Left ventricle myocardium superior (tissue), 1 donor: ENCODE data around the gene BRAT1. TPM values are rescaled to one million over a fixed set of nuclear protein-coding genes. Genes with fewer than 3 reads are reported as not detected.

ENCODE experiments used
- ATAC-seq: fragments of 200-7000 bp; cut with Tn5 transposase; one replicate; pipeline ENCODE4 v1.9.1; 2020; ENCODE audit warnings: mild to moderate bottlenecking, moderate library complexity
- DNase-seq: peaks from one replicate; pipeline ENCODE4 v3.0.0-alpha.2; 2020
- intact Hi-C: fragments of 100-400 bp; cut with micrococcal nuclease; formaldehyde crosslinking; loops from one replicate; pipeline ENCODE4 v1.11.0; 2022
- total RNA-seq: library from RNA; stranded (reverse); fragmentation: NEBNext Ultra II Directional; extraction: Animal tissue kit (Norgen Biotek cat#: 25700); gene quantifications from one replicate; pipeline ENCODE4 v1.2.1, GENCODE V29; 2021
- donor health status: DM: no; HTN: yes; CAD: no; lungs with severe emphysema.

BRAT1 gene
- total RNA-seq, 1 donor from 2014 or later: 16.5 TPM

DNA sequence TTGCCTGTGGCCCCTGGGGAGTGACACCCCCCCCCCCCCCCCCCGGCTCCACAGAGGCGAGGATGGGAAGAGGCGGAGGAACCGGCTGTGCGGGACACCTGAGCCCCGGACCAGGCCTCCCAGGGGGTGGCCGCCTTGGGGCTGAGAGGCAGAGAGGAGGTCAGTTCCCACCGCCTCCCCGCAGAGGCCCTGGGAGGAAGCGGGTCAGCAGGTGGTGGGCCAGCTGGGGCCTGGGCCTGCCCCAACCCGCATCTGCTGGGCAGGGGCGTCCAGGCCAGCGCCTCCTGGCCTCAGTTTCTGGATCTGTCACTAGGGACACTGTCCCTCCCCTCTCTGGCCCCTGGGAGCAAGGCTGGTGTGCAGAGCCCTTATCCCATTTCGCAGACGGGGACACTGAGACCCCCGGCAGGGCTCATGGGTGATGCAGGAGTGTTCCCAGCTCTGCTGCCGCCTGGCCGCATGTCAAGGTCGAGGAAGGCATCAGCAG is 50.4 kb downstream of the BRAT1 start:
- ATAC-seq (no peak), DNase-seq (no peak)
- intact Hi-C loops: no loop called here

DNA sequence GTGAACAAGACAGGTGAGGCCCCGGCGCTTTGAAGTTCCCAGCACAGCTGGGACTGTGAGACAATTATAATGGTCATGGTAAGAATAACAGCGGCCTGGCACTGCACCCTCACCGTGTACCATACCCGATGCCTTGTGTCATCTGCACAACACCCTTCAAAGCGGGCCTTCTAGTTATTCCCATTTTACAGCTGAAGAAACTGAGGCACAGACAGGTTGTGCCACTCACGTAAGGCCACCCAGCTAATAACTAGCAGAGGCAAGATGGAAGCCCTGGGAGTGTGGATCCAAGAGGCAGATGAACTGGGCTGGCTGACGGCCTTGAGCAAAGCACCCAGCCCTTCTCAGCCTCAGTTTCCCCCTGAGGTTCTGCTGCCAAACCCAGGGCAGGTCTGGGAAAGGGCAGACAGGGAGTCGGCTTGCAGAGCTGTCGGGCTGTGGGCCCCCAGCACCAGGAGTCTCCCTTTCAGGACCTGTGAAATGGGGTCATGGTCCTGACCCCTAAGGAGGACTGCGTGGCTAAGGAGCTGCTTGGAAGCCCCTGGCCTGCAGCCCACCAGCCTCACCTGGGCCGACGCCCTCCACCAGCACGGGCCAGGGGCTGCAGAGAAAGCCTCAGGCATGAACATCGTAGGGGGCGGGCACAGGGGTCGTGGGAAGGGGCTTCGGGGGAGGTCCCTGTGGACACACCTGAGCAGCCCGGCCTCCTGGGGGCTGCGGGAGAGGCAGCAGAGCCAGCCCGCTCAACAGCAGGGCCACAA is 51.0 kb downstream of the BRAT1 start:
- intact Hi-C loops: no loop called here
- DNase-seq: no peak
- ATAC-seq: no peak

DNA sequence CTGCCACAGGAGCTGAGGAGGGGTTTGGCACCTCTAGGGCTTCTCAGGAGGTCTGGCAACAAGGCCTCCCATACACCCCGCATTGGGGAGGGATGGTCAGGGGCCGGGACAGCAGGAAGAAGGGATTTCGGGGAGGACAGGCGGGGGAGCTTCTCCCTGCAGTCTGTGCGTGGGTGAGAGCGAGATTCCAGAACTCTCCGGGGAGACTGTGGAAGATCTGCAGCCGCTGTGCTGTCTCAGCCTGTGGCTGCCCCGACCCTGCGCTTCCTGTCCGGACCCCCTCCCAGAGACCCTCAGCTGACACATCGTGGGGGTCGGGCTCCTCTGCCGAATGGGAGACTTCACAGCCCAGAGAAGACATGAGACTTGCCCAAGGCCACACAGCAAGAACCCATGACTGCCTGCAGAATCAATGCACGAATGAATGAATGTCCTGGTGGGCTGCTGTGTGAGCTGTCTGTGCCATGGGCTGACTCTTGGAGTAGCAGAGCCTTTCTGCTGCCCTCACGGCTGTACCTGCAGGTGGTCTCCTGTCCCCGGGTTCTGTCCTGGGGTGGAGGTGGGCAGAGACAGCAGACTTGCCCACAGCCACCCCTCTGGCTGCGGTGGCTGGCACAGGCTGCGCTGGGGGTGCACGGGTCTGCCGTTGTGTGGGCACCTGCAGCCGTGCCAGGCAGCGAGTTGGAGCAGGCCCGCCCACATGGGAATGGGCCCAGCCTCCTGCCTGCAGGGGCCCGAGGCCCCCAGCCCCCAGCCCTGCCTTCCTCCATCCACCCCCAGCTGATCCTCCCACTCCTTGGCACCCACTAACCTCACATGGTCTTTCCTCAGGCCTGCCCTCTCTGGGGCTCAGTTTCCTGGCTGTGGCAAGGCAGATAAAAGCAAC is 52.0 kb downstream of the BRAT1 start:
- intact Hi-C loops: no loop called here
- DNase-seq (no peak), ATAC-seq (no peak)

- DNase-seq (no peak), ATAC-seq (no peak)
- intact Hi-C loops: no loop called here
These were observed 52.7 kb downstream of the BRAT1 start for GRCh38 chr7:2502647-2502966.

DNA sequence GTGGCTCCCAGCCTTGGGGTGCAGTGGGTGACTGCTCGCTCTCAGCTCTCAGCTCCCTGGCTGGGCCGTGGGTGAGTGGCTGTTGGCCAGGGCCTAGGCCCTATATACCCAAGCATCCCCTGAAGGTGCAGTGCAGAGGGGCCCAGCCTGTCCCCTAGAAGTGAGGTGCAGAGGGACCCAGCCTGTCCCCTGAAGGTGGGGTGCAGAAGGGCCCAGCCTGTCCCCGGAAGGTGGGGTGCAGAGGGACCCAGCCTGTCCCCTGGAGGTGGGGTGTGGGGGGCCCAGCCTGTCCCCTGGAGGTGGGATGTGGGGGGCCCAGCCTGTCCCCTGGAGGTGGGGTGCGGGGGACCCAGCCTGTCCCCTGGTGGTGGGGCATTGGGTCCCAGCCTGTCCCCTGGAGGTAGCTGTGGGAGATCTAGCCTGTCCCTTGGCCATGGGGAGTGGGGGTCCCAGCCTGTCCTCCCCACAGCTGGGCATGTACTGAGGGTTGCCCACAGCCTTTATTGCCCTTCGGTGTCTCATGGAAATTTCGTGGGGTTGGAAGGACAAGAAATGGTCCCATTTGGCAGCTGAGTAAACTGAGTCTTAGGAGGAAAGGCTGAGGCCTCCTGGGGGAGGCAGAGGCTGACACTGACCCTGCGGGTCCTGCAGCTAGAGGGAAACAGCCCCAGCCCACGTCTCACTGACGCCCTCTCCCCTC is 53.2 kb downstream of the BRAT1 start:
- DNase-seq (no peak), ATAC-seq (no peak)
- intact Hi-C loops: no loop called here

DNA sequence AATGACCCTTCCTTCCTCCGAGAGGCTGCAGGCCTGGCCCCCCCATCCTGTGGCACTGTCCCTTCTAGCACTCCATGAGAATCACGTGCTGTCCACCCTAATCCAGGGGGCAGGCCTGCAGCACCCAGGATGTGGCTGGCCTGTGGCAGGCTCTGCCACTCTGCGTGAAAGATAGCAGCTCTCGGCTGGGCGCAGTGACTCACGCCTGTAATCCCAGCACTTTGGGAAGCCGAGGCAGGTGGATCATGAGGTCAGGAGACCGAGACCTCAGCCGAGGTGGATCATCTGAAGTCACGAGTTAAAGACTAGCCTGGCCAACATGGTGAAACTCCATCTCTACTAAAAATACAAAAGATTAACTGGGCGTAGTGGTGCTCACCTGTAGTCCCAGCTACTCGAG is 54.6 kb downstream of the BRAT1 start:
- DNase-seq: no peak
- ATAC-seq: no peak
- intact Hi-C loops: no loop called here

DNA sequence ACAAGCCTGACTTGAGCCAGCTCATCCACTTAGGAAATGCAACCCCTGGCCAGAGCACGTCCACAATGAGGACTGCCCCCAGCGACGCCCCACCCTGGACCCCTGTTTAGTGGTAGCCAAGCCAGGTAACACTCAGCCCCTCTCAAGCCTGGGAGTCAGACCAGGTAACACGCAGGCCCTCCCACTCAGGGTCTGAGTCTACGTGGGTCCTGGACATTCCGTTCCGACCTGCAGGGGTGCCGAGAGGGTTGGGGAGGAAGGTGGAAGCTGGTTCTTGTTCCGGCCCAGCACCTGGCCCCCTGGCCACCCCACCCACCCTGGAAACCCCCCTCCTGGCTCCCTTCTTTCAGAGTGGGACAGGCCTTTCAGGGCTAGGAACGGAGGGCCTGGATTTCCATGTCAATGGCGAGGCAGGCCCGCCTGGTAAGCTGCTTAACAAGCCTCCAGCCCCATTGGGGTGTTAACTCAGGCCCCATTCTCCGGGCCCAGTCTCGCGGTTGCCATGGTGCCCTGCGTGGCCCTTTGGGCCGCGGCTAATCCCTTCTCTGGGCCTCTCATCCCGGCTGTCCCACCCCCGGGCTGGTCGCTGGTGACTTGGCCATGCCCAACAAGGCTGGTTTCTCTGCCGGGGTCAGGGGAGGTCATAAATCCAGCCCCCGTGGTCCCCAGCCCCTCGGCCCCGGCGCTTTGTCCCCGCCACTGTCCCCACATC is 55.4 kb downstream of the BRAT1 start:
- intact Hi-C loops: no loop called here
- DNase-seq: no peak
- ATAC-seq: no peak

- DNase-seq (no peak), ATAC-seq (no peak)
- intact Hi-C loops: no loop called here
These were observed 56.1 kb downstream of the BRAT1 start for GRCh38 chr7:2499181-2499580.

DNA sequence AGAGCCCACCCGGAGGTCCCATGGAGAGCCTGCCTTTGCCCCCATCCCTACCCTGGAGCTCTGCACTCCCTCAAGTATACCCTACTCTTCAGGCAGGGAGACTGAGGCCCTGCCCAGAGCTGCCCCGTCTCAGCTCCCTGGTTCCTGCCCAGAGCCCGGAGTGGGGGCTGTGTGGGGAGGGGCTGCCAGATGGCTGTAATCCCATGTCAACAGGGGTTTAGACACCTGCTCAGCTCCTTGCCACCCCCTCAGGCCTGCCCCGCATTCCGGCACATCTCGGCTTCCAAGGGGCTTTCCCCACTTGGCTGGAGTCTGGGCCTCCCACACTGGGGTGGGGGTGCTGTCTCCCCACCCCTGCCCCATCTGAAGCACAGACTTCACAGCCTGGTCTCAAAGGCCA is 56.6 kb downstream of the BRAT1 start:
- intact Hi-C loops: no loop called here
- DNase-seq (no peak), ATAC-seq (no peak)

GRCh38 chr7:2497500-2498336 is 57.6 kb downstream of the BRAT1 start:
- ATAC-seq (no peak), DNase-seq (no peak)
- intact Hi-C loops: no loop called here

DNA sequence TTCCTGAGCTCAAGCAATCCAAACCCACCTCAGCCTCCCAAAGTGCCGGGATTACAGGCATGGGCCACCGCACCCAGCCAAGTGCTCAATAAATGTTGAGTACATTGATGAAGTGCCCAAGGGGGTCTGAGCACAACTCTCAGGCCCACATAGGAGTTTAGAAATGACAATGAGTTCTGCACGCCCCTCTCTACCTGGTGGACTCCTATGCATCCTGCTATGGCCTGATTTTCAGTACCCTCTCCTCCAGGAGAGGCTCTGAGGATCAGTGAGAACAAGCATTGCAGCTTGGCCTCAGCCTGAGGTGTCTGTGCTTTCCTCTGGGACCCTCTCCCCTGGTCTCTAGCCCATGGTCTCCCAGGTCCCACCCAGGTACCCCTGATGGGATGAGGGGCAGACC is 58.3 kb downstream of the BRAT1 start:
- intact Hi-C loops: no loop called here
- DNase-seq (no peak), ATAC-seq (no peak)

DNA sequence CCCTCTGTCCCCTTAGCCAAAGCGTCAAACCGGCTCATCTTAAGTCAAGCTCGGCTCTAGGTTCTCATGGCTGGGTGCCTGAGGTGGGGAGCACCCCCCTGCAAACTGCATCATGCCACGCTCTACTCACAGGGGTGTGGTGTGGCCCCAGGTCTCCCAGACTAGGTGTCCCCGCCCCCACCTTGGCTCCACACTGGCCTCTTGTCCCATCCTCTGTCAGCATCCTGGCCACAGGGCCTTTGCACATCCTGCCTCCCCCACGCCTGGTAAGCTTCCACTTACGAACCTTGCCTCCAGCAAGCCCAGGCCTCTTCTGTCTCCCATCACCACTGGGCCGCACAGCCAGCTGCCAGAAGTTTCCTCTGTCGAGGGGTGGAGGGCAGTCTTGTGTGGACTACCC is 58.9 kb downstream of the BRAT1 start:
- ATAC-seq (no peak), DNase-seq (no peak)

GRCh38 chr7:2495418-2496299 is 59.7 kb downstream of the BRAT1 start:
- intact Hi-C loops: no loop called here
- no peak for DNase-seq

More for the DNA sequence above, 58.9 kb downstream of the BRAT1 start:
- intact Hi-C loops: no loop called here

DNA sequence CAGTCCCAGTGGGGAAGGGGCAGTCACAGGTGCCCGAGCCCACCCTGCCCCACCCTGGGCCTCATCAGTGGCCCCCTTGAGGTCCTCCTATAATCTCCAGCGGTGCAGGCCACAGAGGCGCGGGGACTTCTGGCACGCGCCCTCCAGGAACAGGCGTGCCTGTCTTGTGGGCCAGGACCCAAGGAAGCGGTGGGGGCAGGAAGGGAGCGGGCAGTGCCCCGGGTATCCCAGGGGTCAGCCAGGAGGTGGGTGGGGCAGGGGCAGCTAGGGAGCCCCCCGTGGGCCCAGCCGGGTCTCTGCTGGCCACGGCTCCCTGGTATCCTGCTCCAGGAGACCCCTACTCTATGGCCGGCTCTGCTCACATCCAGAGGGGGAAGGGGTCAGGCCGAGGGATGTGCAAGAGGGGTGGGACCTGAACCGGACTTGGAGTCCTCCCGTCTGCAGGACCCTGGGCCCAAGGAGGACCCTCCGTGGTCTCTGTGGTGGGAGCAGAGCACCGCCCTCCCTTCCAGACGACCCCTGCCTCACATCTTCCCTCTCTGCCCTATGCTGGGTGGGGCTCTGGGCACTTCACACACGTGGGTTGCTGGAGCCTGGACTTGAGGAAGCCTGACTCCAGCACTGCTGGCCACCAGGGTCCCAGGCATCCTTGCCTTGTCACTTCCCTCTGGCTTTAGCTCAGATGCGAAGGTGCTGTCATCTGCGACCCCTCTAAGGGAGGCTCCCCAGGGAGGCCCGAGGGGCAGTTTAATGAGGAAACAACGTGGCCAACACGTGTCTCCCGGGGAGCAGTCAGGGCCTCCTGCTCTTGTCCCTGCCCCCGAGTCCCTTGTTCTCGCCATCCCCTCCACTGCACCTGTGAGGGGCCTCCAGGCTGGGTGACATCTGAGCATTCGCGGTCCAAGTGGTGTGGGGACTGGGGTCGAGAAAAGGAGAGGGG is 60.9 kb downstream of the BRAT1 start:
- intact Hi-C loops: no loop called here
- peak; percentile 44 for ATAC-seq
- DNase-seq: no peak

More at GRCh38 chr7:2495418-2496299, 59.7 kb downstream of the BRAT1 start:
- ATAC-seq: no peak

- DNase-seq: peak; percentile 61
- intact Hi-C loops: no loop called here
- peak; percentile 57 for ATAC-seq
These were observed 61.8 kb downstream of the BRAT1 start for GRCh38 chr7:2493205-2494164.
